ENCODE data around the gene C4orf50.
"Not testable (repeated sequence)": the region's sequence is repeated elsewhere in the genome, so short reads cannot be mapped to it uniquely, and the experiment has no call there.

Gene C4orf50

DNA sequence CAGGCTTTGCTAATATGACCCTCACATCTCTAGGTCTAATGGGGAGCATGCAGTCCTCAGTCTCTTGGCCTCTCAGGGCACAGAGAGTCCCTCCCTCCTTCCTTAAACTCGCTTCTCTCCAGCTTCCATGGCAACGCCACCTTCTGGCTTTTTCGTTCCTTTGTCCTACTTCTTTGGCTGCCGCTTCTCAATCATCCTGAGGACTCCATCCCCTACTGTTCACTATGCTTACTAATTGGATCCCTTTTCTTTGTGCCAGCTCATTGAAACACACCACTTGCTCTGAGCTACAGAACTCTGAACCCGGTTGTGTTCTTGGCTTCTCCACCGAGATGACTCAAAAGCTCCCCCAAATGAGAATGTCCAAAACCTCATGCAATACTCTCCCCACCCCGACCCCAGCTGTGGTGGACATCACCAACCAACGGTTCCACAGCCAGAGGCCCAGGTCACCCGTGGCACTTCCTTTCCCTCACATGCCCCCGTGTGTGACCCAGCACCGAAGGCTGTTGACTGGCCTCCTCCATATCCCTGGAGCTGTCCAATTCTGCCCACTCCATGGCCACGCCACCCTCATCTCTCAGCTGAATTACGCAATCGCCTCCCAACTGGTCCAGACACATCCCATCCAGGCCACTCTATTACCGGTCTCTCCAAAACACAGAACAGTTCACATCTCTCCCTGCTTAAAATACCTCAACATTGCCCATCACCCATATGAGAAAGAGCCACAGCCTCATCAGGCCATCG, 160.0 kb downstream of the C4orf50 start:
- DNase-seq (ENCODE audit: low read depth in 2 of 2) = no peak

DNA sequence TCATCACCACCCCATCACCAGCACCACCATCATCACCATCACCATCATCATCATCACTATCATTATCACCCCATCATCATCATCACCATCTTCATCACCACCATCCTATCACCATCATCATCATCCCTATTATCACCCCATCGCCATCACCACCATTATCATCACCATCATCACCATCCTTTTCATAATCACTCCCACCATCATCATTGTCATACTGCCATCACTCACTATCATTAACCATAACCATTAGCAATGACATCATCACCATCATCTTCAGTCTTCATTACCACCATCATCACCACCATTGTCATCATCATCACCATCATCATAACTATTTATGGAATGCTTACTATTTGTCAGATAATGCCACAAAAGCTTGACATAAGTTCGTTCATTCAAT, 161.0 kb downstream of the C4orf50 start:
- DNase-seq (ENCODE audit: low read depth in 2 of 2) = no peak

DNA sequence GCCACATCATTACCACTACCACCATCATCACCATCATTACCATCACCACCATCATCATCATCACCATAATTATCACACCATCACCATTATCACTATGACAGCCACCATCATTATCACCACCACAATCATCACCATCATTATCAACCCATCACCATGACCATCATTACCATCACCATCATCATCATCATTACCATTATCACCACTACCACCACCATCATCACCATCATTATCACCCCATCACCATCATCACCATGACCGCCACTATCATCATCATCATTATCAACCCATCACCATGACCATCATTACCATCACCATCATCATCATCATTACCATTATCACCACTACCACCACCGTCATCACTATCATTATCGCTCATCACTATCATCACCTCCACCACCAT, 161.9 kb downstream of the C4orf50 start:
- not testable (repeated sequence) for DNase-seq (ENCODE audit: low read depth in 2 of 2)

DNA sequence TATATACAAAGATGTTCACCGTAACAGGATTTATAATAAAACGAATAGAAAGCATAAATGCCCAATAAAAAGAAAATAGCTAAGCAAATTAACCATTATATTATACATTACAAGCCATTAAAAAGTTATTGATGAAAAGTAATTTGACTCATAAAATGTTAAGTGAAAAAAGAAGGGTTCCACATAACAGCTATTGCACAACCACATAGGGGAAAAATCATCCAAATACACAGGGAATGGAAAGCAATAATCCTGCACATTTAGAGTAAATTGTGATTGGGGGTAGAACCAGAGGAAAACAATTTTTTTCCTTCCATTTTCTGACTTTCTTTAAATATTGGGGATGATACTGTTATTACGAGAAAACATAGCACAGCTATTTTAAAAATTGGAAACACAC, 163.3 kb downstream of the C4orf50 start:
- DNase-seq (ENCODE audit: low read depth in 2 of 2) = no peak

DNA sequence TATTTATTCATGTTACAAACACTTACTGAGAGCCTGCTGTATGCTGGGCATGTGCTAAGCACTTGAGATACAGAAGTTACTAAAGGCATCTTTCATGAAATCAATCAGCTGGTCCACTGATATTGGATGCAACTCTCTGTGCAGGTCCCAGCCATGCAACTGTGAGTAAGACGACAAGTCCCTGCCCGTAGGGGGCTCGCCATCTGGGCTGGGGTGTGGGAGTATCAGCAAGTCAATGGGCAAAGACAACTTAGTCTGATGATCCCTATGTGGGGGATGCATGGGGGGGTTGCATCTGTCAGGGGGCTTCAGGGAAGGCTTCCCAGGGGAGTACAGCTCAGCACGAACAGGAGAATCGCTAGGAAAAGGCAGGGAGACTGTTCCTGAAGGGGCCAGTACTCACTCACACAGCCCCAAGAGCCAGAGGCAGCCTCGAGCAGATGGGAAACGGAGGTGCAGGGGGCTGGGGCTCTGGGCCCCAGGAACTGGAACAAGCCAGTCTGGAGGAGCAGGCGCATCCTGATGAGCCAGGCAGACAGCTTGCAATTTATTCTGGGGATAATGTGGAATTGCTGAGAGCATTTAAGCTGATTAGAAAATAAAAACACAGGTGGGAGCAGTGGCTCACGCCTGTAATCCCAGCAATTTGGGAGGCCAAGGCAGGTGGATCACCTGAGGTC, 165.6 kb downstream of the C4orf50 start:
- DNase-seq (ENCODE audit: low read depth in 2 of 2) = no peak

DNA sequence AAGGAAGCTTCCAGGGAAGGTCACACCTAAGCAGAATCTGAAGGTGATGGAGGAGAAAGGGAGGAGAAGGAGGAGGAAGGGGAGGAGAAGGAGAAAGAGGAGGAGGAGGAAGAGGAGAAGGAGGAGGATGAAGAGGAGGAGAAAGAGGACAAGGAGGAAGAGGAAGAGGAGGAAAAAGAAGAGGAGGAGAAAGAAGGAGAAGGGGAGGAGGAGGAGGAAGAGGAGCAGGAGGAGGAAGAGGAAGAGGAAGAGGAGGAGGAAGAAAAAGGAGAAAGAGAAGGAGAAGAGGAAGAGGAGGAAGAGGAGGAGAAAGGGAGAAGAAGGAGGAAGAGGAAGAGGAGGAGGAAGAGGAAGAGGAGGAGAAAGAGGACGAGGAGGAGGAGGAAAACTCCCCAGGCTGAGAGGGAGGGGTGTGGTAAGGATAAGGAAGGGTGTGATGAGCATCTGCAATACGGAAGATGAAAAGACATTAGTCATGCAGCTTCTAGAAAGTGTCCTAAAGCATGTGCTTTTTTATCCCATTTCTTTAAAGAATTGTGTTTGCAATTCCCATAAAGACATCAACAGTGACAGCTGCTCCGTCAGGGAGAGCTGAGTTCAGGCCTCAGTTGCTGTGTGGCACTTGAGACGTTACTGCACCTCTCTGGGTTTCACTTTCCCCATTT, 166.5 kb downstream of the C4orf50 start:
- DNase-seq (ENCODE audit: low read depth in 2 of 2) = no peak

Data from fibroblast of skin of left quadriceps (primary cell).